Ovary (tissue), 9 donors: ENCODE results near the gene PET117. TPM values are rescaled to one million over a fixed set of nuclear protein-coding genes. Genes with fewer than 3 reads are reported as not detected.

Experiments
- DNase-seq, 5 donors: peaks; one replicate each; pipeline ENCODE4 v3.0.0-alpha.2; 2019 to 2020
- H3K27ac ChIP-seq, 2 donors: fragments of 200-600 bp; one replicate each; pipeline versions ENCODE4 v1.5.1 to v1.8.0; 2019 to 2022
- H3K27me3 ChIP-seq: fragments of 200-600 bp; one replicate; pipeline ENCODE4 v1.8.0; 2022
- H3K36me3 ChIP-seq: fragments of 200-600 bp; sonication (generic); one replicate; pipeline ENCODE4 v1.5.1; 2019
- H3K4me1 ChIP-seq: one replicate; pipeline ENCODE4 v1.8.1; 2013; ENCODE audit warnings: mild to moderate bottlenecking, moderate library complexity; ENCODE audit not compliant: insufficient read depth
- H3K4me3 ChIP-seq: fragments of 200-600 bp; sonication (generic); one replicate; pipeline ENCODE4 v1.5.1; 2017
- H3K9me3 ChIP-seq, 2 donors: fragments of 200-600 bp in 1 of 2; sonication (generic) in 1 of 2; one replicate each; pipeline versions ENCODE4 v1.5.1 to v1.8.1; 2013 to 2019; ENCODE audit warnings: mild to moderate bottlenecking in 1 of 2, moderate library complexity in 1 of 2
- EP300 ChIP-seq: sonication (generic); formaldehyde crosslinking; IDR thresholded peaks from one replicate; pipeline ENCODE4 v1.6.1; 2017; ENCODE audit warnings: antibody characterized with exemption
- POLR2A ChIP-seq: fragments of 450-650 bp; IDR thresholded peaks from one replicate; pipeline ENCODE4 v1.6.1; 2017; ENCODE audit warnings: antibody characterized with exemption, mild to moderate bottlenecking, moderate library complexity
- WGBS, 3 donors: extraction: QIAGEN DNeasy Blood & Tissue Kit in 1 of 3; methylation state at CpG; one replicate each; pipeline versions ENCODE4 v1.1.5 to v1.1.7; 2013 to 2017; 5-methylcytosine and 5-hydroxymethylcytosine counted together
- intact Hi-C, 4 donors: fragments of 100-400 bp; cut with DNase I; formaldehyde crosslinking; loops; one replicate each; pipeline versions ENCODE4 v1.11.0 to v1.15.1; 2022 to 2023
- polyA plus RNA-seq, 2 donors: library from polyadenylated mRNA; stranded (reverse); fragments of 200-250 nt in 1 of 2; fragments of 350-450 nt in 1 of 2; fragmentation: Illumina TruSeq in 1 of 2; extraction: RNeasy Lipid Tissue Mini Kit (QIAGEN cat#74804) in 1 of 2; gene quantifications; one replicate each; pipeline ENCODE4 v1.2.3, GENCODE V29; 2013 to 2014
- small RNA-seq: library from RNA; depleted of rRNA; stranded (forward); fragments of <200 nt; gene quantifications from one replicate; pipeline ENCODE3, GENCODE V24; 2016
- total RNA-seq, 7 donors: library from RNA; depleted of rRNA in 2 of 7; stranded (reverse); fragments of >200 nt in 2 of 7; fragmentation: NEBNext Ultra II Directional in 3 of 7; extraction: Animal tissue kit (Norgen Biotek cat#: 25700) in 3 of 7; gene quantifications; one replicate each; pipeline versions ENCODE4 v1.1.0 to v1.2.4, GENCODE V29; 2016 to 2023
- TF ChIP-seq, protein P1 (sequence below), 3 donors: fragments of 450-650 bp in 2 of 3; fragments of 200-600 bp in 1 of 3; IDR thresholded peaks; one replicate each; pipeline versions ENCODE4 v1.5.1 to v1.8.0; 2016 to 2022; ENCODE audit warnings: antibody characterized with exemption in 3 of 3, mild to moderate bottlenecking in 1 of 3
- donor health status: DM: no; HTN: no; CAD: no; lungs with moderate emphysema.
- donor health status: DM: no; HTN: no; CAD: no.
- donor health status: Bipolar disorder and iron deficiency.
- donor health status: DM: yes; HTN: yes; CAD: no.
- donor health status: DM: no; HTN: no; CAD: no.
- donor health status: DM: yes; HTN: yes; CAD: no.

The PET117 gene
- total and polyA plus RNA-seq, 9 donors = 8.6 to 17.7 (median 14.5) TPM

DNA sequence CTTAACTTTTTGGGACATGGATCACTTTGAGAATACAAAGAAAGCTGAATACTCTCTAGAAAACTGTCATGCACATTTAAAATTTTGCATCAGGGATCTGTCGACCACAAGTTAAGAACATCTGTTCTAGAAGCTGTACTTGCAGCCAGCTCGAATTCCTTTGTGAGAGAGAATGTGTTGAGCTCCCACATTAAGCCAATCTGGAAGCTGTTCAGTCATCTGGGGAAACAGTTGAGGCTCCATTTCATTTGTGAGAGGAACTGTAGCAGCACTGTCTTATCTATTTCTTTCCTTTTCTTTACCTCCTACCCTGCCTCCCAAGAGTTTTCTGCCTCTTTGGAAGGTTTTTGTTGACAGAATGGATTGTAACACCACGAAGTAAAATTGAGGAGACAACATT, 50.8 kb downstream of the PET117 start:
- no peaks in the 10 kb centered on the region for H3K4me1 ChIP-seq
- no peak overlapping the region for H3K27ac ChIP-seq
- H3K4me3 ChIP-seq = no peak overlapping the region
- H3K36me3 ChIP-seq = no peaks in the 10 kb centered on the region
- TF ChIP-seq POLR2A (no peak), EP300 (no peak)
- TF ChIP-seq, protein P1, sequence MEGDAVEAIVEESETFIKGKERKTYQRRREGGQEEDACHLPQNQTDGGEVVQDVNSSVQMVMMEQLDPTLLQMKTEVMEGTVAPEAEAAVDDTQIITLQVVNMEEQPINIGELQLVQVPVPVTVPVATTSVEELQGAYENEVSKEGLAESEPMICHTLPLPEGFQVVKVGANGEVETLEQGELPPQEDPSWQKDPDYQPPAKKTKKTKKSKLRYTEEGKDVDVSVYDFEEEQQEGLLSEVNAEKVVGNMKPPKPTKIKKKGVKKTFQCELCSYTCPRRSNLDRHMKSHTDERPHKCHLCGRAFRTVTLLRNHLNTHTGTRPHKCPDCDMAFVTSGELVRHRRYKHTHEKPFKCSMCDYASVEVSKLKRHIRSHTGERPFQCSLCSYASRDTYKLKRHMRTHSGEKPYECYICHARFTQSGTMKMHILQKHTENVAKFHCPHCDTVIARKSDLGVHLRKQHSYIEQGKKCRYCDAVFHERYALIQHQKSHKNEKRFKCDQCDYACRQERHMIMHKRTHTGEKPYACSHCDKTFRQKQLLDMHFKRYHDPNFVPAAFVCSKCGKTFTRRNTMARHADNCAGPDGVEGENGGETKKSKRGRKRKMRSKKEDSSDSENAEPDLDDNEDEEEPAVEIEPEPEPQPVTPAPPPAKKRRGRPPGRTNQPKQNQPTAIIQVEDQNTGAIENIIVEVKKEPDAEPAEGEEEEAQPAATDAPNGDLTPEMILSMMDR (IDR thresholded peaks at IDR 0.05) = no peak
- H3K9me3 ChIP-seq = no peaks in the 10 kb centered on the region
- no peaks in the 10 kb centered on the region for H3K27me3 ChIP-seq
- intact Hi-C loops = loop anchor here in 1 of 4 donors (2.0 kb wide), 1 partner anchor 48 kb away; no protein-coding TSS in a partner anchor
- DNase-seq = no peak
- WGBS, 3 donors = 5 to 26% (median 10%) methylated on average over 3 of the region's 3 CpGs

DNA sequence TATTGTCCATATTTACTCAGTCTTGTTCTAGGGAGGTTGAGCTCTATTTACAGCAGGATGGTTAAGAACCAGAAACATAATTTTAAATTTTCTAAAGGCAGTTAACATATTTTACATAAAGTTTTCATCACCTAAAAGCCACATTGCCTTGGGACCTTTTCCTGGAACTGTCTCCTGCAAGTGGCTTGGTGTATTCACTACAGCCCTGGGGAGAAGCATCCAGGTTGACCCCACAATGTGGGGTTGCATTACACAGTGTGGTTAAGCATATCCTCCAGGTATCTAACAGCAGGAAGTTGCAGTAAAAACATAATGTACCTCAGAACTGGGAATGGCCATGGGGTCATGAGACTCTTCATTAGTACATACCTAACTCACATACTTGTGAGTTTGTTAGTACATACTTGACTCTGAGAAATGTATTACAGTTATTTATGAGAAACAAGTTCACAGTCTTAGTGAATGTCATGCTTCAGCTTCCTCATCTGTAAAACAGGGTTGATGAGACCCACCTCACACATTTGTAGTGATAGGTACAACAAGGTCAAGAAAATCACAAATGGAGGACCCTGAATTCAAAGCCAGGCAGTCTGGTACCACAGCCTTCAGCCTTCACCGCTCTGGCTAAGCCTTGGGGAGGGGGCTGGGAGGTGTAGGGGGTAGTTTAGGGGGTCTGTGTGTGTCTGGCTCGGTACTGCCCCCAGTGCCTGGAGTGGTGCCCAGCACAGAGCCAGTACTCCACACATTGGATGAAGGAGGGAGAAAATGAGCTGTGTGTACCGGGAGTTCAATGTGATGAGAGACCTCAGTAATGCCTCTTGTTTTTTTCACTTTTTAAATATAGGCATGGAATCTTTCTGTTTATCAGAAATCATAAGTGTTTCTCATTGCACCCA, 52.9 kb downstream of the PET117 start:
- Histone ChIP-seq H3K27me3 (no peaks in the 10 kb centered on the region), H3K4me1 (no peaks in the 10 kb centered on the region), H3K36me3 (no peaks in the 10 kb centered on the region), H3K4me3 (no peak overlapping the region), H3K9me3 (no peaks in the 10 kb centered on the region), H3K27ac (no peak overlapping the region)
- DNase-seq = no peak
- TF ChIP-seq EP300 = no peak
- TF ChIP-seq POLR2A = no peak
- TF ChIP-seq, protein P1 (IDR thresholded peaks at IDR 0.05) = no peak
- WGBS, 3 donors = 84 to 87% (median 85%) methylated on average over 3 of the region's 3 CpGs
- intact Hi-C loops = no loop called here

DNA sequence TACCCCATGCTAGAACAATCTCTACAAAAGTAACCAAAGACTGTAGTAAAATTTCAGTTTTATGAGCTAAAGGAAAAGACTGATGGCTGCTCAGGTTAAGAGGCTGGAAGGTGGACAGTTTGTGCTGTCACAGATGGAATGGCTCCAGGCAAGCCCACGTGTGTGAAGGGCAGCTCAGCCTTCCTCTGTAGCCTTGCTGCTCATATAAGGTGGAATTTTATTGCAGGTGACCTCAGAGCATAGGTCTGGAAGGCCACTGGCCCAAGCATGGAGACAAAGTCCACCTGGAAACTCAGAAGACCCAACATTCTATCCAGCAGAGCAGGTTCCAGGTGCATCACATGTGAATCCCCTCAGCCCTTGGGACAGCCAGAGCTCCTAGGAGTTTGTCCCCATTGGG, 53.6 kb downstream of the PET117 start:
- no peak overlapping the region for H3K27ac ChIP-seq
- H3K4me3 ChIP-seq = no peak overlapping the region
- DNase-seq = no peak
- intact Hi-C loops = no loop called here
- WGBS, 3 donors = 33 to 38% (median 36%) methylated on average over 1 of the region's 1 CpG
- H3K36me3 ChIP-seq = no peaks in the 10 kb centered on the region
- H3K27me3 ChIP-seq = no peaks in the 10 kb centered on the region
- TF ChIP-seq, protein P1 (IDR thresholded peaks at IDR 0.05) = no peak
- no peak for TF ChIP-seq POLR2A
- no peak for TF ChIP-seq EP300
- H3K4me1 ChIP-seq = no peaks in the 10 kb centered on the region
- no peaks in the 10 kb centered on the region for H3K9me3 ChIP-seq

Small RNAs within 50 kb of the gene (small RNA-seq; reads per million reads assigned to genes)
- not detected for gene RF00019
- not detected for gene RNU7-137P

Other genes with a start within 250 kb of the PET117 start
- gene SNX5, start 169.1 kb upstream of the PET117 start, total RNA-seq = 100 to 1,000 TPM in 4 of 7 donors, 10 to 100 TPM in 3; 74.2 to 138 (median 101) TPM
- 100 to 1,000 TPM in 1 of 2 donors, 10 to 100 TPM in 1; 74.0 to 143 TPM for gene SNX5, start 169.1 kb upstream of the PET117 start, polyA plus RNA-seq
- 10 to 100 TPM in 1 of 7 donors, 1 to 10 TPM in 6; 5.1 to 11.9 (median 8.3) TPM for gene MGME1, start 168.8 kb upstream of the PET117 start, total RNA-seq
- gene MGME1, start 168.8 kb upstream of the PET117 start, polyA plus RNA-seq = 10 to 100 TPM in 1 of 2 donors, 1 to 10 TPM in 1; 7.8 to 11.5 TPM
- 10 to 100 TPM in 1 of 7 donors, 1 to 10 TPM in 1, under 1 TPM in 3, not detected in 2; 0.15 to 11.4 (median 0.72) TPM for gene OVOL2, start 79.9 kb upstream of the PET117 start, total RNA-seq
- not detected for gene OVOL2, start 79.9 kb upstream of the PET117 start, polyA plus RNA-seq
- 10 to 100 TPM; 10.0 to 18.5 (median 14.8) TPM for gene KAT14, start within 50 bp of the PET117 start, total RNA-seq
- gene KAT14, start within 50 bp of the PET117 start, polyA plus RNA-seq = 10 to 100 TPM; 11.0 to 19.5 TPM
- 10 to 100 TPM; 13.4 to 20.0 (median 15.1) TPM for gene ZNF133, start 150.7 kb downstream of the PET117 start, total RNA-seq
- 10 to 100 TPM; 12.8 to 13.6 TPM for gene ZNF133, start 150.7 kb downstream of the PET117 start, polyA plus RNA-seq